Sigmoid colon (tissue), 7 donors: ENCODE data around the gene TFAM. TPM values are rescaled to one million over a fixed set of nuclear protein-coding genes. Genes with fewer than 3 reads are reported as not detected.

Experiments used
- DNase-seq: peaks from one replicate; pipeline ENCODE4 v3.0.0-alpha.2; 2019
- H3K27ac ChIP-seq, 4 donors: fragments of 200-600 bp; sonication (generic); one replicate each; pipeline ENCODE4 v1.5.1; 2016 to 2019; ENCODE audit warnings: mild to moderate bottlenecking in 1 of 4
- H3K27me3 ChIP-seq, 3 donors: fragments of 200-600 bp; sonication (generic); one replicate each; pipeline ENCODE4 v1.5.1; 2019; ENCODE audit warnings: mild to moderate bottlenecking in 1 of 3
- H3K36me3 ChIP-seq, 4 donors: fragments of 200-600 bp; sonication (generic); one replicate each; pipeline ENCODE4 v1.5.1; 2016 to 2019
- H3K4me1 ChIP-seq, 4 donors: fragments of 200-600 bp; sonication (generic); one replicate each; pipeline ENCODE4 v1.5.1; 2017 to 2019
- H3K4me3 ChIP-seq, 4 donors: fragments of 200-600 bp; sonication (generic); one replicate each; pipeline ENCODE4 v1.5.1; 2017 to 2019; ENCODE audit warnings: mild to moderate bottlenecking in 2 of 4, moderate library complexity in 1 of 4
- H3K9me3 ChIP-seq, 4 donors: fragments of 200-600 bp in 3 of 4; sonication (generic) in 3 of 4; one replicate each; pipeline versions ENCODE4 v1.5.1 to v1.6.1; 2013 to 2019
- EP300 ChIP-seq, 4 donors: sonication (generic); formaldehyde crosslinking; IDR thresholded peaks; one replicate each; pipeline ENCODE4 v1.6.1; 2017; ENCODE audit warnings: antibody characterized with exemption in 4 of 4
- POLR2A ChIP-seq, 2 donors: fragments of 450-650 bp; IDR thresholded peaks; one replicate each; pipeline ENCODE4 v1.6.1; 2016; ENCODE audit warnings: antibody characterized with exemption in 2 of 2, mild to moderate bottlenecking in 2 of 2, moderate library complexity in 2 of 2
- POLR2AphosphoS5 ChIP-seq, 4 donors: sonication (generic); formaldehyde crosslinking; IDR thresholded peaks; one replicate each; pipeline ENCODE4 v1.6.1; 2017; ENCODE audit warnings: antibody characterized with exemption in 4 of 4
- WGBS, 2 donors: extraction: QIAGEN DNeasy Blood & Tissue Kit; methylation state at CpG; one replicate each; pipeline ENCODE4 v1.1.7; 2013; 5-methylcytosine and 5-hydroxymethylcytosine counted together
- intact Hi-C: fragments of 100-400 bp; cut with DNase I; formaldehyde crosslinking; loops from one replicate; pipeline ENCODE4 v1.15.1; 2023
- polyA plus RNA-seq, 3 donors: library from polyadenylated mRNA; stranded (reverse); fragments of 200-250 nt; gene quantifications; one replicate each; pipeline ENCODE4 v1.2.3, GENCODE V29; 2013
- total RNA-seq, 4 donors: library from RNA; depleted of rRNA; stranded (reverse); fragments of >200 nt; gene quantifications; one replicate each; pipeline ENCODE4 v1.1.0, GENCODE V29; 2016
- TF ChIP-seq, protein P1 (sequence below), 4 experiments: fragments of 450-650 bp in 3 of 4; fragments of 200-600 bp in 1 of 4; IDR thresholded peaks; one replicate each; pipeline ENCODE4 v1.5.1; 2016 to 2019; ENCODE audit warnings: antibody characterized with exemption in 4 of 4, mild to moderate bottlenecking in 3 of 4, moderate library complexity in 2 of 4
- donor health status: healthy with polysubstance abuse.
- donor health status: Bipolar disorder and iron deficiency.
- donor health status: healthy.

TFAM gene
- total and polyA plus RNA-seq, 7 donors, result 10.8 to 27.1 (median 22.2) TPM

DNA sequence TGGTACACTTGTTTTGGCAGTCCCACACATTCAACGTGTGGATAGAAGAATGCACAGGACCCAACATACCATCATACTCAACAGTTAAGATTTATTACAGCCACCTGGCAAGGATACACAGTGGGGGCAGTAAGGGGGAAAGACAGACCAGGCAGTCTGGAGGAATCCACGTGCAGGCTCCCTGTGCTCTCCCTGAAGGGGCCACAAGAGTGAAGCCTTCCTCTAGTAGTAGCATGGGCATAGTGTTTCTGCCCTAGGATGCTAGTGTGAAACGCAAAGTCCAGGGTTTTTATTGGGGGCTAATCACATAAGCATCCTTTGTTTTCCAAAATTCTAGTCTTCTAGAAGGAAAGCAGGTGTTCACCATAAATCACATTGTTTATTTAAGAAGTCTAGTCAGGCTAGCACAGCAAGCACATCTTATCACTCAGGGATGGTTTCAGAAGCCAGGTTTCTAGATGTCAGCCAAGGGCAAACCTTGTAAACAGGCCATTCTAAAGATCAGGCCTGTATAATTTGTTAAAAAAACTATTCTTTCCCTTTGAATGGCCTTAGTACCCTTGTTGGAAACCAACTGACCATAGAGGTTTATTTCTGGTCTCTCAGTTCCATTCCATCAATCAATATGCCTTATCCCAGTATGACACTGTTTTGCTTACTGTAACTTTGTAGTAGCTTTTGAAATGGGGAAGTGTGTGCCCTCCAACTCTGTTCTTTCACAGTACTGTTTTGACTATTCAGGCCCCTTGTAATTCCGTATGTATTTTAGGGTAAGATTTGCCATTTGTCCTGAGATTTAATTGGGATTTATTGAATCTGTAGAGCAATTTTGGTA, 12.4 kb upstream of the TFAM start:
- no peak for DNase-seq
- H3K27me3 ChIP-seq, result no peaks in the 10 kb centered on the region
- H3K9me3 ChIP-seq, result no peaks in the 10 kb centered on the region
- peak overlapping the region in 1 of 4 donors; percentile 36 for H3K27ac ChIP-seq
- no peaks in the 10 kb centered on the region for H3K36me3 ChIP-seq
- H3K4me3 ChIP-seq, result no peak overlapping the region
- intact Hi-C loops, result no loop called here
- TF ChIP-seq, protein P1, sequence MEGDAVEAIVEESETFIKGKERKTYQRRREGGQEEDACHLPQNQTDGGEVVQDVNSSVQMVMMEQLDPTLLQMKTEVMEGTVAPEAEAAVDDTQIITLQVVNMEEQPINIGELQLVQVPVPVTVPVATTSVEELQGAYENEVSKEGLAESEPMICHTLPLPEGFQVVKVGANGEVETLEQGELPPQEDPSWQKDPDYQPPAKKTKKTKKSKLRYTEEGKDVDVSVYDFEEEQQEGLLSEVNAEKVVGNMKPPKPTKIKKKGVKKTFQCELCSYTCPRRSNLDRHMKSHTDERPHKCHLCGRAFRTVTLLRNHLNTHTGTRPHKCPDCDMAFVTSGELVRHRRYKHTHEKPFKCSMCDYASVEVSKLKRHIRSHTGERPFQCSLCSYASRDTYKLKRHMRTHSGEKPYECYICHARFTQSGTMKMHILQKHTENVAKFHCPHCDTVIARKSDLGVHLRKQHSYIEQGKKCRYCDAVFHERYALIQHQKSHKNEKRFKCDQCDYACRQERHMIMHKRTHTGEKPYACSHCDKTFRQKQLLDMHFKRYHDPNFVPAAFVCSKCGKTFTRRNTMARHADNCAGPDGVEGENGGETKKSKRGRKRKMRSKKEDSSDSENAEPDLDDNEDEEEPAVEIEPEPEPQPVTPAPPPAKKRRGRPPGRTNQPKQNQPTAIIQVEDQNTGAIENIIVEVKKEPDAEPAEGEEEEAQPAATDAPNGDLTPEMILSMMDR (IDR thresholded peaks at IDR 0.05), result no peak
- no peak for TF ChIP-seq EP300 (IDR thresholded peaks at IDR 0.05)
- no peak for TF ChIP-seq POLR2AphosphoS5 (IDR thresholded peaks at IDR 0.05)
- TF ChIP-seq POLR2A (IDR thresholded peaks at IDR 0.05), result no peak
- peaks cover 0 to 16% (median 8%) of the 10 kb centered on the region in 4 donors for H3K4me1 ChIP-seq
- 34 to 61% methylated on average over 4 of the region's 4 CpGs for WGBS, 2 donors

DNA sequence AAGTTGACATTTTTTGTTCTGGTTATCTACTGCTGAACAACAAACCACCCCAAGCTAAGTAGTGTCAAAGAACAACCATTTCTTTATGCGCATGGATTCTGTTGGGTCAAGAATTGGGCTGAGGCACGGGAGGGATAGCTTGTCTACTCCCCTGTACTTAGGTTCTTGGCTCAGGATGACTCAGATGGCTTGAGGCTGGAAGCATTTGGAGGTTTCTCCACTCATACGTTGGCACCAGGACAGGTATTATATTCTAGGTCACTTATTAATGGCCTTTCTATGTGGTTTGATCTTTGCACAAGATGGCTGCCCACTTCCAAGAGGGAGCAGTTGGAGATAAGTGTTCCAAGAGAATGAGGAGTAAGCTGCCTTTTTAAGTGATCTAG, 11.8 kb upstream of the TFAM start:
- 90 to 93% methylated on average over 3 of the region's 3 CpGs for WGBS, 2 donors
- TF ChIP-seq, protein P1 (IDR thresholded peaks at IDR 0.05), result no peak
- TF ChIP-seq POLR2A (IDR thresholded peaks at IDR 0.05) (no peak), EP300 (IDR thresholded peaks at IDR 0.05) (no peak), POLR2AphosphoS5 (IDR thresholded peaks at IDR 0.05) (no peak)

DNA sequence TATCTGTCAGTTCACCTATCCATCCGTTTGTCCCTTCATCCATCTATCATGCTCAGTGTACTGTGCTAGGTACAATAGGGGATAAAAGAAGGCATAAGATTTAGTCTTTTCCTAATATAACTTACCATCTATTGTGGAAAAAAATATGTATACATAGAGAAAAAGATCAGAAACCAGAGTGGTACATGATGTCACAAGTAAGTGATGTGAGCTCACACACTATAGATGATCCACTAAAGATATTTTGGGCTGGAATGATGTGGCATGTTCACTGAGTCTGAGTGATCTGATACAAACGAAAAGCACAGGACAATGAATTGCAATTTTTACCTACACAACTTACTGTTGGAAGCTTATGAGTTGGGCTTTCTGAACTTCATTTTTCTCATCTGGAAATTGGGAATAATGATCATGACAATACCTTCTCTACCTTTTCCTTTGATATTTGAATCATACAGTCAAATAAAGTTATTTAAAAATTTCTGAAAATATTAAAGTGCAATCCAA, 2.7 kb upstream of the TFAM start:
- H3K27ac ChIP-seq, result no peak overlapping the region
- 93 to 95% methylated on average over 2 of the region's 2 CpGs for WGBS, 2 donors
- intact Hi-C loops, result loop anchor here (10.0 kb wide), 1 partner anchor 118 kb away; the partner anchor contains the start of genes CISD1 and IPMK

More for the DNA sequence above, 11.8 kb upstream of the TFAM start:
- H3K4me3 ChIP-seq, result no peak overlapping the region
- H3K36me3 ChIP-seq, result no peaks in the 10 kb centered on the region
- H3K27me3 ChIP-seq, result no peaks in the 10 kb centered on the region
- intact Hi-C loops, result no loop called here
- H3K4me1 ChIP-seq, result peaks cover 0 to 16% (median 8%) of the 10 kb centered on the region in 4 donors
- no peaks in the 10 kb centered on the region for H3K9me3 ChIP-seq
- no peak overlapping the region for H3K27ac ChIP-seq
- DNase-seq, result no peak

DNA sequence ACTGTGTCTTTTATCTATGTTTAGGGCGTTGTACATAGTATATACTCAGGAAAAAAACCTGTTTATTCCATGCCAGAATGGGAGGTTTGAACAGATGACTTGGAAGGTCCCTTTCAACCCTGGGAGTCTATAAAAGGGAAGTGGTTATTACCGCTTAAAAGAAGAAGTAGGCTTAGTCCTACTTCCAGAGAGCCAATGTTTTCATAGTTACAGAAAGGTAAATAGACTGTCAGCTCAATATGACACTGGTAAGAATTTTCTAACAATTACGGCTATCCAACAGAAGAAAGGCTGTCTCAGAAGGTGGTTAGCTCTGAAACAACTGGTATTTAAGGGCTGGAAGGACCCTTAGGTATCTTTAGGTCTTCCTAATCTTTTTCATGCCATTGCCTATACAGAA, 1.1 kb upstream of the TFAM start:
- H3K27me3 ChIP-seq, result no peaks in the 10 kb centered on the region
- H3K36me3 ChIP-seq, result peaks cover 0 to 20% (median 0%) of the 10 kb centered on the region in 4 donors
- DNase-seq, result no peak
- H3K4me3 ChIP-seq, result peak overlapping the region; percentile 63 to 90 (median 75)
- WGBS, 2 donors, result 15 to 22% methylated on average over 3 of the region's 3 CpGs
- intact Hi-C loops, result loop anchor here (2.0 to 10.0 kb wide), 2 partner anchors 49 to 119 kb away; partner anchors contain the start of genes CISD1, IPMK and UBE2D1
- TF ChIP-seq, protein P1 (IDR thresholded peaks at IDR 0.05), result no peak
- TF ChIP-seq EP300 (IDR thresholded peaks at IDR 0.05) (no peak), POLR2AphosphoS5 (IDR thresholded peaks at IDR 0.05) (no peak), POLR2A (IDR thresholded peaks at IDR 0.05) (no peak)
- H3K4me1 ChIP-seq, result peaks cover 0 to 23% (median 16%) of the 10 kb centered on the region in 4 donors
- no peaks in the 10 kb centered on the region for H3K9me3 ChIP-seq
- H3K27ac ChIP-seq, result peak overlapping the region; percentile 89 to 92 (median 92)

More for the DNA sequence above, 2.7 kb upstream of the TFAM start:
- H3K4me1 ChIP-seq, result peaks cover 0 to 23% (median 16%) of the 10 kb centered on the region in 4 donors
- H3K27me3 ChIP-seq, result no peaks in the 10 kb centered on the region
- DNase-seq, result no peak
- peaks cover 0 to 4% (median 0%) of the 10 kb centered on the region in 4 donors for H3K36me3 ChIP-seq
- no peak overlapping the region for H3K4me3 ChIP-seq
- TF ChIP-seq POLR2AphosphoS5 (IDR thresholded peaks at IDR 0.05), result no peak
- H3K9me3 ChIP-seq, result no peaks in the 10 kb centered on the region

DNA sequence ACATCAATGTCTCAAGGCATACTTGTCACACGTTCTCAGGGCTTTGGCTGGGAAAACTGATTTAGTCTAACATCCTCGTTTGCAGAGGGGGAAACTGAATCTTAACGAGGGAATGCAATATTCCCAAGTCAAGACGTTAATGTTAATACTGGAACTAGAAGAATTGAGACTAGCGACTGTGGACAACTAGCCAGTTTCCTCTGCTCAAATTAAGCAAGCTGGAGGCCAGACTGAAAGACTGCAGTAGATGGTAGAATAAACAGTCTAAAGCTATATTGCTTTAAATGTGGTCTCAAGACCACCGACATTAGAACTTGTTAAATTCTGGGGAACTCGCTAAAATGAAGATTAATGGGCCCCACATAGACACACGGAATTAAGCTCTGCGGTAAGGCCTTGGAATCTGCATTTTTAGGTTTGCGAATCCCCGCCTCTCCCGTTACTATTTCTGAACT, 639 bp upstream of the TFAM start:
- TF ChIP-seq, protein P1 (IDR thresholded peaks at IDR 0.05), result no peak
- no peak for TF ChIP-seq POLR2AphosphoS5 (IDR thresholded peaks at IDR 0.05)
- no peak for TF ChIP-seq EP300 (IDR thresholded peaks at IDR 0.05)
- no peak for TF ChIP-seq POLR2A (IDR thresholded peaks at IDR 0.05)
- no peak for DNase-seq
- H3K27me3 ChIP-seq, result no peaks in the 10 kb centered on the region
- 1% methylated on average over 12 of the region's 12 CpGs for WGBS, 2 donors
- peak overlapping the region; percentile 63 to 90 (median 75) for H3K4me3 ChIP-seq
- peak overlapping the region; percentile 89 to 92 (median 92) for H3K27ac ChIP-seq
- no peaks in the 10 kb centered on the region for H3K9me3 ChIP-seq
- H3K4me1 ChIP-seq, result peaks cover 0 to 23% (median 16%) of the 10 kb centered on the region in 4 donors
- peaks cover 0 to 25% (median 3%) of the 10 kb centered on the region in 4 donors for H3K36me3 ChIP-seq
- intact Hi-C loops, result loop anchor here (2.0 to 10.0 kb wide), 2 partner anchors 50 to 120 kb away; partner anchors contain the start of genes CISD1, IPMK and UBE2D1
